Sigmoid colon (tissue), 7 donors: Measurements from ENCODE around the gene EML6. TPM values are rescaled to one million over a fixed set of nuclear protein-coding genes. Genes with fewer than 3 reads are reported as not detected.

Source experiments
- DNase-seq: peaks from one replicate; pipeline ENCODE4 v3.0.0-alpha.2; 2019
- H3K27ac ChIP-seq, 4 donors: fragments of 200-600 bp; sonication (generic); one replicate each; pipeline ENCODE4 v1.5.1; 2016 to 2019; ENCODE audit warnings: mild to moderate bottlenecking in 1 of 4
- H3K27me3 ChIP-seq, 3 donors: fragments of 200-600 bp; sonication (generic); one replicate each; pipeline ENCODE4 v1.5.1; 2019; ENCODE audit warnings: mild to moderate bottlenecking in 1 of 3
- H3K36me3 ChIP-seq, 4 donors: fragments of 200-600 bp; sonication (generic); one replicate each; pipeline ENCODE4 v1.5.1; 2016 to 2019
- H3K4me1 ChIP-seq, 4 donors: fragments of 200-600 bp; sonication (generic); one replicate each; pipeline ENCODE4 v1.5.1; 2017 to 2019
- H3K4me3 ChIP-seq, 4 donors: fragments of 200-600 bp; sonication (generic); one replicate each; pipeline ENCODE4 v1.5.1; 2017 to 2019; ENCODE audit warnings: mild to moderate bottlenecking in 2 of 4, moderate library complexity in 1 of 4
- H3K9me3 ChIP-seq, 4 donors: fragments of 200-600 bp in 3 of 4; sonication (generic) in 3 of 4; one replicate each; pipeline versions ENCODE4 v1.5.1 to v1.6.1; 2013 to 2019
- CTCF ChIP-seq, 4 experiments: fragments of 450-650 bp in 3 of 4; fragments of 200-600 bp in 1 of 4; IDR thresholded peaks; one replicate each; pipeline ENCODE4 v1.5.1; 2016 to 2019; ENCODE audit warnings: antibody characterized with exemption in 4 of 4, mild to moderate bottlenecking in 3 of 4, moderate library complexity in 2 of 4
- EP300 ChIP-seq, 4 donors: sonication (generic); formaldehyde crosslinking; IDR thresholded peaks; one replicate each; pipeline ENCODE4 v1.6.1; 2017; ENCODE audit warnings: antibody characterized with exemption in 4 of 4
- POLR2A ChIP-seq, 2 donors: fragments of 450-650 bp; IDR thresholded peaks; one replicate each; pipeline ENCODE4 v1.6.1; 2016; ENCODE audit warnings: antibody characterized with exemption in 2 of 2, mild to moderate bottlenecking in 2 of 2, moderate library complexity in 2 of 2
- POLR2AphosphoS5 ChIP-seq, 4 donors: sonication (generic); formaldehyde crosslinking; IDR thresholded peaks; one replicate each; pipeline ENCODE4 v1.6.1; 2017; ENCODE audit warnings: antibody characterized with exemption in 4 of 4
- WGBS, 2 donors: extraction: QIAGEN DNeasy Blood & Tissue Kit; methylation state at CpG; one replicate each; pipeline ENCODE4 v1.1.7; 2013; 5-methylcytosine and 5-hydroxymethylcytosine counted together
- intact Hi-C: fragments of 100-400 bp; cut with DNase I; formaldehyde crosslinking; loops from one replicate; pipeline ENCODE4 v1.15.1; 2023
- polyA plus RNA-seq, 3 donors: library from polyadenylated mRNA; stranded (reverse); fragments of 200-250 nt; gene quantifications; one replicate each; pipeline ENCODE4 v1.2.3, GENCODE V29; 2013
- total RNA-seq, 4 donors: library from RNA; depleted of rRNA; stranded (reverse); fragments of >200 nt; gene quantifications; one replicate each; pipeline ENCODE4 v1.1.0, GENCODE V29; 2016
- donor health status: healthy with polysubstance abuse.
- donor health status: Bipolar disorder and iron deficiency.
- donor health status: healthy.

Gene EML6
- total and polyA plus RNA-seq, 7 donors: 0.46 to 2.2 (median 1.2) TPM

GRCh38 chr2:54699665-54700064, 23.8 kb upstream of the EML6 start:
- WGBS, 2 donors: 88 to 95% methylated on average over 2 of the region's 2 CpGs
- Histone ChIP-seq H3K9me3 (no peaks in the 10 kb centered on the region), H3K4me1 (no peaks in the 10 kb centered on the region), H3K4me3 (no peak overlapping the region), H3K27me3 (no peaks in the 10 kb centered on the region), H3K36me3 (no peaks in the 10 kb centered on the region), H3K27ac (no peak overlapping the region)
- no peak for DNase-seq
- intact Hi-C loops: loop anchor here (5.0 to 10.0 kb wide), 2 partner anchors 177 to 535 kb away; no protein-coding TSS in a partner anchor
- TF ChIP-seq POLR2A (IDR thresholded peaks at IDR 0.05) (no peak), CTCF (IDR thresholded peaks at IDR 0.05) (no peak), POLR2AphosphoS5 (IDR thresholded peaks at IDR 0.05) (no peak), EP300 (IDR thresholded peaks at IDR 0.05) (no peak)

- Histone ChIP-seq H3K27ac (no peak overlapping the region), H3K4me3 (no peak overlapping the region), H3K36me3 (no peaks in the 10 kb centered on the region), H3K27me3 (no peaks in the 10 kb centered on the region), H3K9me3 (no peaks in the 10 kb centered on the region), H3K4me1 (no peaks in the 10 kb centered on the region)
- DNase-seq: no peak
- TF ChIP-seq EP300 (IDR thresholded peaks at IDR 0.05) (no peak), POLR2A (IDR thresholded peaks at IDR 0.05) (no peak), POLR2AphosphoS5 (IDR thresholded peaks at IDR 0.05) (no peak), CTCF (IDR thresholded peaks at IDR 0.05) (no peak)
- WGBS, 2 donors: 79 to 88% methylated on average over 2 of the region's 2 CpGs
- intact Hi-C loops: loop anchor here (5.0 to 10.0 kb wide), 2 partner anchors 179 to 536 kb away; no protein-coding TSS in a partner anchor
Measured at GRCh38 chr2:54701029-54701428, 22.4 kb upstream of the EML6 start.

GRCh38 chr2:54704238-54704637, 19.2 kb upstream of the EML6 start:
- WGBS, 2 donors: 86 to 91% methylated on average over 1 of the region's 1 CpG
- Histone ChIP-seq H3K4me1 (peaks cover 0 to 11% (median 8%) of the 10 kb centered on the region in 4 donors), H3K27ac (no peak overlapping the region), H3K36me3 (no peaks in the 10 kb centered on the region), H3K4me3 (no peak overlapping the region), H3K27me3 (peaks cover 0 to 8% (median 0%) of the 10 kb centered on the region in 3 donors), H3K9me3 (no peaks in the 10 kb centered on the region)
- DNase-seq: no peak
- intact Hi-C loops: loop anchor here (2.0 to 10.0 kb wide), 4 partner anchors 47 to 589 kb away; partner anchors contain the start of gene ACYP2
- no peak for TF ChIP-seq POLR2A (IDR thresholded peaks at IDR 0.05)
- TF ChIP-seq EP300 (IDR thresholded peaks at IDR 0.05): no peak
- TF ChIP-seq CTCF (IDR thresholded peaks at IDR 0.05): no peak
- no peak for TF ChIP-seq POLR2AphosphoS5 (IDR thresholded peaks at IDR 0.05)

GRCh38 chr2:54704688-54705605, 18.5 kb upstream of the EML6 start:
- peaks cover 0 to 14% (median 12%) of the 10 kb centered on the region in 4 donors for H3K4me1 ChIP-seq
- H3K36me3 ChIP-seq: no peaks in the 10 kb centered on the region
- peaks cover 0 to 12% (median 0%) of the 10 kb centered on the region in 3 donors for H3K27me3 ChIP-seq
- H3K27ac ChIP-seq: no peak overlapping the region
- 4 to 5% methylated on average over 3 of the region's 3 CpGs for whole genome bisulfite sequencing, 2 donors
- H3K4me3 ChIP-seq: no peak overlapping the region
- intact Hi-C loops: loop anchor here (2.0 to 10.0 kb wide), 5 partner anchors 48 to 590 kb away; partner anchors contain the start of gene ACYP2
- no peak for TF ChIP-seq POLR2A (IDR thresholded peaks at IDR 0.05)
- TF ChIP-seq CTCF (IDR thresholded peaks at IDR 0.05): peak in 3 of 4 experiments; percentile 33 to 62 (median 48)
- DNase-seq: no peak
- no peaks in the 10 kb centered on the region for H3K9me3 ChIP-seq
